Effector CD8-positive, alpha-beta T cell (primary cell): ENCODE measurements around the gene NXPH2.

Experiments used
- DNase-seq: peaks from one replicate; lab custom pipeline; 2025; lab: John Stamatoyannopoulos, UW

The NXPH2 gene

GRCh38 chr2:138637061-138637460, 143.1 kb downstream of the NXPH2 start:
- DNase-seq = no peak

GRCh38 chr2:138633049-138633448, 147.1 kb downstream of the NXPH2 start:
- no peak for DNase-seq

- no peak for DNase-seq
Measured at GRCh38 chr2:138632066-138632620, 148.0 kb downstream of the NXPH2 start.

- DNase-seq = no peak
Measured at GRCh38 chr2:138630164-138630563, 150.0 kb downstream of the NXPH2 start.

- no peak for DNase-seq
Measured at GRCh38 chr2:138626148-138626547, 154.0 kb downstream of the NXPH2 start.

GRCh38 chr2:138622613-138623012, 157.6 kb downstream of the NXPH2 start:
- no peak for DNase-seq

GRCh38 chr2:138621139-138621538, 159.1 kb downstream of the NXPH2 start:
- no peak for DNase-seq

- no peak for DNase-seq
Measured at GRCh38 chr2:138620431-138620830, 159.8 kb downstream of the NXPH2 start.
